HG02938 (cell line): ENCODE measurements around the gene ZNF134.

Experiments used
- ATAC-seq: cut with Tn5 transposase; IDR thresholded peaks from one replicate; pipeline ENCODE4 v1.9.1; 2021; ENCODE audit warnings: mild to moderate bottlenecking, moderate library complexity; ENCODE audit not compliant: unreplicated experiment

Gene ZNF134

GRCh38 chr19:57637379-57637778 lies 23.3 kb downstream of the ZNF134 start:
- no peak for ATAC-seq

- ATAC-seq: no peak
Observed at GRCh38 chr19:57641715-57642234, 27.7 kb downstream of the ZNF134 start.

- no peak for ATAC-seq
Observed at GRCh38 chr19:57642396-57643046, 28.5 kb downstream of the ZNF134 start.

GRCh38 chr19:57643734-57644133 lies 29.7 kb downstream of the ZNF134 start:
- no peak for ATAC-seq

- no peak for ATAC-seq
Observed at GRCh38 chr19:57648331-57649003, 34.4 kb downstream of the ZNF134 start.

GRCh38 chr19:57651654-57651996 lies 37.6 kb downstream of the ZNF134 start:
- ATAC-seq: no peak

- no peak for ATAC-seq
Observed at GRCh38 chr19:57653689-57654088, 39.6 kb downstream of the ZNF134 start.

- ATAC-seq: no peak
Observed at GRCh38 chr19:57655443-57655842, 41.4 kb downstream of the ZNF134 start.

GRCh38 chr19:57656346-57656745 lies 42.3 kb downstream of the ZNF134 start:
- no peak for ATAC-seq

GRCh38 chr19:57664269-57665127 lies 50.5 kb downstream of the ZNF134 start:
- ATAC-seq: no peak

- no peak for ATAC-seq
Observed at GRCh38 chr19:57665261-57665806, 51.3 kb downstream of the ZNF134 start.

- ATAC-seq: no peak
Observed at GRCh38 chr19:57667228-57667627, 53.2 kb downstream of the ZNF134 start.

GRCh38 chr19:57668635-57669034 lies 54.6 kb downstream of the ZNF134 start, which contains the start of gene ZSCAN4:
TSS of gene ZSCAN4 (plus strand) at chr19:57668935. CDS start at chr19:57676146, 7,211 bp downstream.
- ATAC-seq: no peak

- ATAC-seq: no peak
Observed at GRCh38 chr19:57671124-57671895, 57.3 kb downstream of the ZNF134 start.

GRCh38 chr19:57672466-57672865 lies 58.4 kb downstream of the ZNF134 start:
- no peak for ATAC-seq
